ENCODE data around the gene HS3ST4. TPM values are rescaled to one million over a fixed set of nuclear protein-coding genes. Genes with fewer than 3 reads are reported as not detected.
"Not testable (repeated sequence)": the region's sequence is repeated elsewhere in the genome, so short reads cannot be mapped to it uniquely, and the experiment has no call there.

Gene HS3ST4
- total RNA-seq, 2 experiments from 2014 or later = not detected

DNA sequence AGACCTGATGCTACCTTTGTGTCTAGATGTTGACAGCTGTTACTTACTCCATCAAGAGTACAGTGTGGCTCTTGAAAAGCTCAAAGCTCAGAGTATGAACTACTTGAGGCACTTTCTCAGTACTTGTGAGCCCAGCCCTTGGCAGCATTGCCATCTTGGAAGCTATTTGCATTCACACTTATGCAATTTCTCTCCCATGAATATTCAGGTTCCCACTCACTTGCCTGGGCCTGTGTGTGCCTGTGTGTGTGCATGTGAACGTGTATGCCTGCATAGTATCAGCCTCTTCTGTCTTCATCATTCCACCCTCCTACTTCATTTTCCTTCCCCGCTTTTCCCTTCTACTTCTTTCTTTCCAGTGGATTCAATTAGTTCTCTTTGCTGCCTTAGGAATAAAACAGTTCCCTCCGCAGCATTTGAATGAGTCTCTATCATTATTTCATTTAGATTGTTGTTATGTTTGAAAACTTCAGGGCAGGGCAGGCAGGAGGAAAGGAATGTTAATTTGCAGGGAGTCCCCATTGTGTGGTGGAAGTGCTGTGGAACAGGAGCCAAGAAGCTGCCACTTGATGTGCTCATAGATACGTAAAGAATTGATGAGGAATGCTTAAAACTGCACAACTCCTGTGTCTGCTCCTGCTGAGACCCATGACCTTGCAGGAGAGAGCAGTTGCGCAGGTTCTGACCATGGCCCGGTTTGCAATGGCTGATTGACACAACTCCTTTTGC is 58.9 kb downstream of the HS3ST4 start:
- ATAC-seq (no peak), DNase-seq (no peak)
- Mint-ChIP-seq H3K36me3 (ENCODE audit: low read depth) (no peaks in the 10 kb centered on the region), H3K27ac (no peak overlapping the region), H3K4me3 (no peak overlapping the region), H3K27me3 (no peaks in the 10 kb centered on the region), H3K9me3 (peaks cover 1% of the 10 kb centered on the region), H3K4me1 (ENCODE audit: low read depth) (no peaks in the 10 kb centered on the region)
- CTCF ChIA-PET = no interaction called here
- TF ChIP-seq CTCF (IDR thresholded peaks at IDR 0.05) = no peak
- POLR2A ChIA-PET = interaction anchor here (0.6 kb wide), 1 partner anchor 15 kb away, joined by 3 read pairs; no protein-coding TSS in a partner anchor
- intact Hi-C loops (cut with micrococcal nuclease) = no loop called here

GRCh38 chr16:25751230-25751835 is 59.6 kb downstream of the HS3ST4 start:
- H3K4me3 Mint-ChIP-seq = no peak overlapping the region
- CTCF ChIA-PET = no interaction called here
- POLR2A ChIA-PET = no interaction called here
- peaks cover 1% of the 10 kb centered on the region for H3K9me3 Mint-ChIP-seq
- H3K36me3 Mint-ChIP-seq (ENCODE audit: low read depth) = no peaks in the 10 kb centered on the region
- no peaks in the 10 kb centered on the region for H3K27me3 Mint-ChIP-seq
- no peaks in the 10 kb centered on the region for H3K4me1 Mint-ChIP-seq (ENCODE audit: low read depth)
- H3K27ac Mint-ChIP-seq = no peak overlapping the region
- intact Hi-C loops (cut with micrococcal nuclease) = no loop called here
- no peak for ATAC-seq
- TF ChIP-seq CTCF (IDR thresholded peaks at IDR 0.05) = no peak
- DNase-seq = no peak

- Mint-ChIP-seq H3K4me1 (ENCODE audit: low read depth) (no peaks in the 10 kb centered on the region), H3K36me3 (ENCODE audit: low read depth) (no peaks in the 10 kb centered on the region), H3K27me3 (no peaks in the 10 kb centered on the region), H3K9me3 (no peaks in the 10 kb centered on the region), H3K27ac (no peak overlapping the region), H3K4me3 (no peak overlapping the region)
- ChIA-PET POLR2A (no interaction called here), CTCF (no interaction called here)
- no peak for ATAC-seq
- intact Hi-C loops (cut with micrococcal nuclease) = no loop called here
- TF ChIP-seq CTCF (IDR thresholded peaks at IDR 0.05) = no peak
- DNase-seq = no peak
These were observed 72.7 kb downstream of the HS3ST4 start for GRCh38 chr16:25764466-25764865.

- Mint-ChIP-seq H3K36me3 (ENCODE audit: low read depth) (no peaks in the 10 kb centered on the region), H3K27me3 (peaks cover 4% of the 10 kb centered on the region), H3K9me3 (no peaks in the 10 kb centered on the region), H3K27ac (no peak overlapping the region), H3K4me3 (no peak overlapping the region), H3K4me1 (ENCODE audit: low read depth) (no peaks in the 10 kb centered on the region)
- CTCF ChIA-PET = no interaction called here
- intact Hi-C loops (cut with micrococcal nuclease) = no loop called here
- no peak for DNase-seq
- POLR2A ChIA-PET = no interaction called here
- TF ChIP-seq CTCF (IDR thresholded peaks at IDR 0.05) = no peak
- ATAC-seq = no peak
These were observed 79.5 kb downstream of the HS3ST4 start for GRCh38 chr16:25771216-25771615.

DNA sequence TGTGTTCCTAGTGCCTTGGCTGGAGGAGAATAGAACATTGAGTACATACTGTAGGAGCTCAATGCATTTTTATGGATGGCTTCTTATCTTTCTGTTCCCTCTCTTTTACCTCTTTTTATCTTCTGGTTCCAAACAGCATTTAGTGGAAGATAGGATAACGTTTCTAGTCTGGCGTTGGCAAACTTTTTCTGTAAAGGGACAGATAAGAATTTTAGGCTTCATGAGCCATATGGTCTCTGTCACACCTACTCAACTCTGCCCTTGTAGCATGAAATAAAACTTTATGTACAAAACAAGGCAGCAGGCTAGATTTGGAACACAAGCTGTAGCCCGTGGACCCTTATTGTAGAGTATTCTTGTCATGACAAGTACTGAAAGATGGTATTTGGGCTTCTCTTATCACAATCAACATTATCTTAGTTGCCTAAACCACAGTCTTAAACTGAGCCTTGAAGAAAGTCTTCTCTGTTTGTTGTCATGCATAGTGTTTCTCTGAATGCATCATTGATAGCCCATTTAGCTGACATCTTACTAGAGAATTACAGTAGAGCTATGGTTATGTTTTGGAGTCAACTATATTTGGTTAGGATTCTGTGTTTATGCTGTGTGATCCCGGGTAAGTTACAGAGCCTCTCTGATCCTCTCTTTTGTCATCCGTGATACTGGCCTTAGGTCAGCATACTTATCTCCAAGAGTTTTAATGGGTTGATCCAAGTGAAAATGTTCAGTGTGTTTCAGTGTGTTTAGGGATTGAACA is 80.2 kb downstream of the HS3ST4 start:
- DNase-seq (no peak), ATAC-seq (no peak)
- no peak overlapping the region for H3K4me3 Mint-ChIP-seq
- no peaks in the 10 kb centered on the region for H3K4me1 Mint-ChIP-seq (ENCODE audit: low read depth)
- no peaks in the 10 kb centered on the region for H3K9me3 Mint-ChIP-seq
- CTCF ChIA-PET = no interaction called here
- intact Hi-C loops (cut with micrococcal nuclease) = no loop called here
- H3K27ac Mint-ChIP-seq = no peak overlapping the region
- peaks cover 4% of the 10 kb centered on the region for H3K27me3 Mint-ChIP-seq
- no peak for TF ChIP-seq CTCF (IDR thresholded peaks at IDR 0.05)
- POLR2A ChIA-PET = no interaction called here
- no peaks in the 10 kb centered on the region for H3K36me3 Mint-ChIP-seq (ENCODE audit: low read depth)

DNA sequence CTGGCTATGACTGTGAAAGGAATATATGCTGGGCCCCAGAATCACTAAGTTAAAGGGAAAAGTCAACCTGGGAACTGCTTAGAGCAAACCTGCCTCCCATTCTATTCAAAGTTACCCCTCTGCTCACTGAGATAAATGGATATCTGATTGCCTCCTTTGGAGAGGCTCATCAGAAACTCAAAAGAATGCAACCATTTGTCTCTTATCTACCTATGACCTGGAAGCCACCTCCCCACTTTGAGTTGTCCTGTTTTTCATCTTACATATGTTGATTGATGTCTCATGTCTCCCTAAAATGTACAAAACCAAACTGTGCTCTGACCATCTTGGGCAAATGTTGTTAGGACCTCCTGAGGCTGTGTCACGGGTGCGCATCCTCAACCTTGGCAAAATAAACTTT is 84.5 kb downstream of the HS3ST4 start:
- H3K27me3 Mint-ChIP-seq; ATAC-seq; intact Hi-C loops (cut with micrococcal nuclease); H3K36me3 Mint-ChIP-seq (ENCODE audit: low read depth); H3K4me3 Mint-ChIP-seq; H3K27ac Mint-ChIP-seq; POLR2A ChIA-PET; CTCF ChIA-PET; H3K4me1 Mint-ChIP-seq (ENCODE audit: low read depth); H3K9me3 Mint-ChIP-seq; DNase-seq: not testable (repeated sequence)

Measured in activated CD8-positive, alpha-beta T cell treated with anti-CD3 and anti-CD28 coated beads for 36 hours (primary cell).